GM12878 (cell line): ENCODE data around the gene ARHGAP26.

ENCODE experiments used
- GABPA ChIP-seq: IDR thresholded peaks from 2 replicates; pipeline ENCODE4 v1.6.1; 2014; ENCODE audit warnings: antibody characterized with exemption, low read depth, mild to moderate bottlenecking, inconsistent platforms
- PAX5 ChIP-seq: IDR thresholded peaks from 2 replicates; pipeline ENCODE4 v1.6.1; 2011; ENCODE audit warnings: low read depth, low read length, borderline replicate concordance
- SRF ChIP-seq, 2 experiments: IDR thresholded peaks; 2 replicates each; pipeline ENCODE4 v1.6.1; 2011; ENCODE audit warnings: low read depth in 2 of 2, low read length in 2 of 2, mild to moderate bottlenecking in 1 of 2, moderate library complexity in 1 of 2
- TF ChIP-seq, protein P1 (sequence below): IDR thresholded peaks from 2 replicates; pipeline ENCODE4 v1.6.1; 2012; ENCODE audit warnings: mild to moderate bottlenecking, low read depth, low read length
- TF ChIP-seq, protein P2 (sequence below): fragments of 450-650 bp; IDR thresholded peaks from 2 replicates; pipeline ENCODE4 v1.6.1; 2016; ENCODE audit warnings: mild to moderate bottlenecking
- TF ChIP-seq, protein P3 (sequence below): IDR thresholded peaks from 2 replicates; pipeline ENCODE4 v1.6.1; 2011; ENCODE audit warnings: low read depth, low read length, improper control_type of control experiment, borderline replicate concordance
- TF ChIP-seq, protein P4 (sequence below), 3 experiments: IDR thresholded peaks in 2 of 3; conservative IDR thresholded peaks in 1 of 3; 2 replicates each; pipeline ENCODE4 v1.5.1; 2011; ENCODE audit warnings: low read depth in 3 of 3, low read length in 3 of 3, mild to moderate bottlenecking in 3 of 3, control low read depth in 2 of 3, moderate library complexity in 2 of 3, inconsistent platforms in 1 of 3, mixed read lengths in 1 of 3; ENCODE audit not compliant: control insufficient read depth in 2 of 3, insufficient read depth in 1 of 3; ENCODE audit errors: extremely low read depth in 1 of 3

DNA sequence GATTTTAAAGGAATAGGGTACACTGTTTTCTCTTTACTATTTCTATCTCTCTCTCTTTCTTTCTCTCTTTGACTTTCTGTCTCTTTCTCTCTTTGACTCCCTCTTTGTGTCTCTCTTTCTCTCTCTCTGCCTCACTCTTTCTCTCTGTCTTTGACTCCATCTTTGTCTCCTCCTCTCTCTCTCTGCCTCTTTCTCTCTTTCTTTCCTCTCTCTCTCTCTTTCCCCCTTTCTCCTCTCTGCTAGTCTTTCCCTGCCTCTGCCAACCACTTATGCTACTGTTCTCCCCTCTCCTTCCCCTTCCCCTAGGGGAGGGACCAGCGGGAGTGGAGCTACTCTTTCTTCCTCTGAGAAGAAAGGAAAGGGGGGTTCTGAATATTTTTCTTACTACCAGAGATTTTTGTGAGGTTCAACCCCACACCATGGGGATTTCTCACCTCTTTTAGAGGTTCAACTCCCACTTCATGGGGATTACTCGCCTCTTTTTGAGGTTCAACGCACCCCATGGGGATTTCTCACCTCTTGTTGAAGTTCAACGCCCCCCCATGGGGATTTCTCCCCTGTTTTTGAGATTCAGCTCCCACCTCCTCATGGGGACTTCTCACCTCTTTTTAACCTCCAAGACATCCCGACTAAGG lies 323.4 kb downstream of the ARHGAP26 start:
- TF ChIP-seq SRF (IDR thresholded peaks at IDR 0.05; ENCODE audit: low read depth in 2 of 2, low read length in 2 of 2) (no peak), GABPA (no peak), PAX5 (no peak)
- TF ChIP-seq, protein P1, sequence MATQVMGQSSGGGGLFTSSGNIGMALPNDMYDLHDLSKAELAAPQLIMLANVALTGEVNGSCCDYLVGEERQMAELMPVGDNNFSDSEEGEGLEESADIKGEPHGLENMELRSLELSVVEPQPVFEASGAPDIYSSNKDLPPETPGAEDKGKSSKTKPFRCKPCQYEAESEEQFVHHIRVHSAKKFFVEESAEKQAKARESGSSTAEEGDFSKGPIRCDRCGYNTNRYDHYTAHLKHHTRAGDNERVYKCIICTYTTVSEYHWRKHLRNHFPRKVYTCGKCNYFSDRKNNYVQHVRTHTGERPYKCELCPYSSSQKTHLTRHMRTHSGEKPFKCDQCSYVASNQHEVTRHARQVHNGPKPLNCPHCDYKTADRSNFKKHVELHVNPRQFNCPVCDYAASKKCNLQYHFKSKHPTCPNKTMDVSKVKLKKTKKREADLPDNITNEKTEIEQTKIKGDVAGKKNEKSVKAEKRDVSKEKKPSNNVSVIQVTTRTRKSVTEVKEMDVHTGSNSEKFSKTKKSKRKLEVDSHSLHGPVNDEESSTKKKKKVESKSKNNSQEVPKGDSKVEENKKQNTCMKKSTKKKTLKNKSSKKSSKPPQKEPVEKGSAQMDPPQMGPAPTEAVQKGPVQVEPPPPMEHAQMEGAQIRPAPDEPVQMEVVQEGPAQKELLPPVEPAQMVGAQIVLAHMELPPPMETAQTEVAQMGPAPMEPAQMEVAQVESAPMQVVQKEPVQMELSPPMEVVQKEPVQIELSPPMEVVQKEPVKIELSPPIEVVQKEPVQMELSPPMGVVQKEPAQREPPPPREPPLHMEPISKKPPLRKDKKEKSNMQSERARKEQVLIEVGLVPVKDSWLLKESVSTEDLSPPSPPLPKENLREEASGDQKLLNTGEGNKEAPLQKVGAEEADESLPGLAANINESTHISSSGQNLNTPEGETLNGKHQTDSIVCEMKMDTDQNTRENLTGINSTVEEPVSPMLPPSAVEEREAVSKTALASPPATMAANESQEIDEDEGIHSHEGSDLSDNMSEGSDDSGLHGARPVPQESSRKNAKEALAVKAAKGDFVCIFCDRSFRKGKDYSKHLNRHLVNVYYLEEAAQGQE: no peak
- TF ChIP-seq, protein P2, sequence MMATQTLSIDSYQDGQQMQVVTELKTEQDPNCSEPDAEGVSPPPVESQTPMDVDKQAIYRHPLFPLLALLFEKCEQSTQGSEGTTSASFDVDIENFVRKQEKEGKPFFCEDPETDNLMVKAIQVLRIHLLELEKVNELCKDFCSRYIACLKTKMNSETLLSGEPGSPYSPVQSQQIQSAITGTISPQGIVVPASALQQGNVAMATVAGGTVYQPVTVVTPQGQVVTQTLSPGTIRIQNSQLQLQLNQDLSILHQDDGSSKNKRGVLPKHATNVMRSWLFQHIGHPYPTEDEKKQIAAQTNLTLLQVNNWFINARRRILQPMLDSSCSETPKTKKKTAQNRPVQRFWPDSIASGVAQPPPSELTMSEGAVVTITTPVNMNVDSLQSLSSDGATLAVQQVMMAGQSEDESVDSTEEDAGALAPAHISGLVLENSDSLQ: no peak
- TF ChIP-seq, protein P3, sequence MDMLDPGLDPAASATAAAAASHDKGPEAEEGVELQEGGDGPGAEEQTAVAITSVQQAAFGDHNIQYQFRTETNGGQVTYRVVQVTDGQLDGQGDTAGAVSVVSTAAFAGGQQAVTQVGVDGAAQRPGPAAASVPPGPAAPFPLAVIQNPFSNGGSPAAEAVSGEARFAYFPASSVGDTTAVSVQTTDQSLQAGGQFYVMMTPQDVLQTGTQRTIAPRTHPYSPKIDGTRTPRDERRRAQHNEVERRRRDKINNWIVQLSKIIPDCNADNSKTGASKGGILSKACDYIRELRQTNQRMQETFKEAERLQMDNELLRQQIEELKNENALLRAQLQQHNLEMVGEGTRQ: no peak
- TF ChIP-seq, protein P4, sequence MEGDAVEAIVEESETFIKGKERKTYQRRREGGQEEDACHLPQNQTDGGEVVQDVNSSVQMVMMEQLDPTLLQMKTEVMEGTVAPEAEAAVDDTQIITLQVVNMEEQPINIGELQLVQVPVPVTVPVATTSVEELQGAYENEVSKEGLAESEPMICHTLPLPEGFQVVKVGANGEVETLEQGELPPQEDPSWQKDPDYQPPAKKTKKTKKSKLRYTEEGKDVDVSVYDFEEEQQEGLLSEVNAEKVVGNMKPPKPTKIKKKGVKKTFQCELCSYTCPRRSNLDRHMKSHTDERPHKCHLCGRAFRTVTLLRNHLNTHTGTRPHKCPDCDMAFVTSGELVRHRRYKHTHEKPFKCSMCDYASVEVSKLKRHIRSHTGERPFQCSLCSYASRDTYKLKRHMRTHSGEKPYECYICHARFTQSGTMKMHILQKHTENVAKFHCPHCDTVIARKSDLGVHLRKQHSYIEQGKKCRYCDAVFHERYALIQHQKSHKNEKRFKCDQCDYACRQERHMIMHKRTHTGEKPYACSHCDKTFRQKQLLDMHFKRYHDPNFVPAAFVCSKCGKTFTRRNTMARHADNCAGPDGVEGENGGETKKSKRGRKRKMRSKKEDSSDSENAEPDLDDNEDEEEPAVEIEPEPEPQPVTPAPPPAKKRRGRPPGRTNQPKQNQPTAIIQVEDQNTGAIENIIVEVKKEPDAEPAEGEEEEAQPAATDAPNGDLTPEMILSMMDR (IDR thresholded peaks at IDR 0.05 in 2 of 3, conservative IDR thresholded peaks at IDR 0.05 in 1 of 3; ENCODE audit: control insufficient read depth in 2 of 3, extremely low read depth in 1 of 3, insufficient read depth in 1 of 3, low read depth in 3 of 3, low read length in 3 of 3): no peak
